Astrocyte (in vitro differentiated cells and primary cell): ENCODE data around the gene STK32B.

Experiments
- EZH2 ChIP-seq: IDR thresholded peaks from 2 replicates; pipeline ENCODE4 v1.6.1; 2012; ENCODE audit warnings: mild to moderate bottlenecking, low read length, inconsistent platforms; ENCODE audit not compliant: insufficient read depth
- TF ChIP-seq, protein P1 (sequence below): IDR thresholded peaks from 2 replicates; pipeline ENCODE4 v1.5.1; 2011; ENCODE audit warnings: low read depth, mild to moderate bottlenecking, inconsistent platforms, low read length, moderate library complexity; ENCODE audit not compliant: insufficient read depth

DNA sequence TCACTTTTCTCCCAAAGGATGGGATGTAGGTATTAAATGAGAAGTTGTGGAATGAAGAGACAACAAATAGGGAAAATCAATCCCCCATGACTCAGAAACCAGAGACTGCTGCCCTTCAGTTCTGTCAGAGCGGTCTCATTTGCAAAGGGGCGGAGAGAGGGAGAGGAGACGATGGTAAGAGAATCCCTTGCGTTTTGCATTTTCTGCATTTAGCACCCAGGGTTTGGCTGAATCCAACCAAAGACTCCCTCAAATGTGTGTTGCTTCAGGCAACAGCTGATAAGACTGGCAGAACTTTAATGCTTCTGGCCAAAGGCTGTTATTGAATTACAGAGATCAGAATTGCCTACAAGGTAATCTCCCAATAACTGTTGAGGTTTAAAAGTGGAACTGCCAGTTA lies 426.9 kb downstream of the STK32B start:
- TF ChIP-seq, protein P1, sequence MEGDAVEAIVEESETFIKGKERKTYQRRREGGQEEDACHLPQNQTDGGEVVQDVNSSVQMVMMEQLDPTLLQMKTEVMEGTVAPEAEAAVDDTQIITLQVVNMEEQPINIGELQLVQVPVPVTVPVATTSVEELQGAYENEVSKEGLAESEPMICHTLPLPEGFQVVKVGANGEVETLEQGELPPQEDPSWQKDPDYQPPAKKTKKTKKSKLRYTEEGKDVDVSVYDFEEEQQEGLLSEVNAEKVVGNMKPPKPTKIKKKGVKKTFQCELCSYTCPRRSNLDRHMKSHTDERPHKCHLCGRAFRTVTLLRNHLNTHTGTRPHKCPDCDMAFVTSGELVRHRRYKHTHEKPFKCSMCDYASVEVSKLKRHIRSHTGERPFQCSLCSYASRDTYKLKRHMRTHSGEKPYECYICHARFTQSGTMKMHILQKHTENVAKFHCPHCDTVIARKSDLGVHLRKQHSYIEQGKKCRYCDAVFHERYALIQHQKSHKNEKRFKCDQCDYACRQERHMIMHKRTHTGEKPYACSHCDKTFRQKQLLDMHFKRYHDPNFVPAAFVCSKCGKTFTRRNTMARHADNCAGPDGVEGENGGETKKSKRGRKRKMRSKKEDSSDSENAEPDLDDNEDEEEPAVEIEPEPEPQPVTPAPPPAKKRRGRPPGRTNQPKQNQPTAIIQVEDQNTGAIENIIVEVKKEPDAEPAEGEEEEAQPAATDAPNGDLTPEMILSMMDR, result no peak
- no peak for TF ChIP-seq EZH2
